Smooth muscle cell (in vitro differentiated cells): ENCODE measurements around the gene HIBCH. TPM values are rescaled to one million over a fixed set of nuclear protein-coding genes. Genes with fewer than 3 reads are reported as not detected.
"Not testable (repeated sequence)": the region's sequence is repeated elsewhere in the genome, so short reads cannot be mapped to it uniquely, and the experiment has no call there.

Experiments used
- DNase-seq: peaks from one replicate; lab custom pipeline; 2025; ENCODE audit not compliant: unreplicated experiment; lab: John Stamatoyannopoulos, UW
- H2AFZ ChIP-seq: fragments of 200-600 bp; sonication (generic); 2 replicates; pipeline ENCODE4 v1.6.0; 2016; ENCODE audit warnings: antibody characterized with exemption, low read depth, mild to moderate bottlenecking
- H3F3A ChIP-seq: fragments of 200-600 bp; sonication (generic); 2 replicates; pipeline ENCODE4 v1.6.0; 2017; ENCODE audit warnings: antibody characterized with exemption, low read depth
- H3K27ac ChIP-seq: fragments of 200-600 bp; sonication (generic); 2 replicates; pipeline ENCODE4 v1.5.1; 2016; ENCODE audit warnings: low read depth, mild to moderate bottlenecking
- H3K27me3 ChIP-seq: fragments of 200-600 bp; sonication (generic); 2 replicates; pipeline ENCODE4 v1.6.1; 2016; ENCODE audit warnings: low read depth, mild to moderate bottlenecking
- H3K36me3 ChIP-seq: fragments of 200-600 bp; sonication (generic); 2 replicates; pipeline ENCODE4 v1.5.1; 2016; ENCODE audit warnings: low read depth
- H3K4me1 ChIP-seq: fragments of 200-600 bp; sonication (generic); 2 replicates; pipeline ENCODE4 v1.5.1; 2016; ENCODE audit warnings: low read depth
- H3K4me2 ChIP-seq: fragments of 200-600 bp; sonication (generic); 2 replicates; pipeline ENCODE4 v1.6.0; 2016; ENCODE audit warnings: mild to moderate bottlenecking
- H3K4me3 ChIP-seq: fragments of 200-600 bp; sonication (generic); 2 replicates; pipeline ENCODE4 v1.5.1; 2016; ENCODE audit warnings: mild to moderate bottlenecking
- H3K79me2 ChIP-seq: fragments of 200-600 bp; sonication (generic); 2 replicates; pipeline ENCODE4 v1.6.0; 2016; ENCODE audit warnings: low read depth, mild to moderate bottlenecking
- H3K9ac ChIP-seq: fragments of 200-600 bp; sonication (generic); 2 replicates; pipeline ENCODE4 v1.6.0; 2016; ENCODE audit warnings: low read depth
- H3K9me3 ChIP-seq: fragments of 200-600 bp; sonication (generic); replicated peaks from 2 replicates; pipeline ENCODE4 v1.5.1; 2016; ENCODE audit warnings: low read depth
- H4K20me1 ChIP-seq: fragments of 200-600 bp; sonication (generic); 2 replicates; pipeline ENCODE4 v1.6.0; 2016; ENCODE audit warnings: low read depth
- WGBS: methylation state at CpG from one replicate; pipeline ENCODE4 v1.1.7; 2016; ENCODE audit warnings: low lambda C conversion rate; 5-methylcytosine and 5-hydroxymethylcytosine counted together
- polyA plus RNA-seq: library from polyadenylated mRNA; unstranded; fragments of >200 nt; fragmentation: Nextera tagmentation; extraction: Ambion mirVana; gene quantifications from 2 replicates; pipeline ENCODE4 v1.2.1, GENCODE V29; 2016
- total RNA-seq: library from RNA; depleted of rRNA; stranded (reverse); fragments of >200 nt; gene quantifications from 2 replicates; pipeline ENCODE4 v1.2.3, GENCODE V29; 2014
- TF ChIP-seq, protein P1 (sequence below): fragments of 200-600 bp; sonication (generic); IDR thresholded peaks from 2 replicates; pipeline ENCODE4 v1.5.1; 2017; ENCODE audit warnings: borderline replicate concordance, mild to moderate bottlenecking, antibody characterized with exemption; ENCODE audit not compliant: insufficient read depth, poor library complexity, severe bottlenecking

Gene HIBCH
- total and polyA plus RNA-seq, 2 experiments from 2014 or later = 16.6 to 18.1 TPM

DNA sequence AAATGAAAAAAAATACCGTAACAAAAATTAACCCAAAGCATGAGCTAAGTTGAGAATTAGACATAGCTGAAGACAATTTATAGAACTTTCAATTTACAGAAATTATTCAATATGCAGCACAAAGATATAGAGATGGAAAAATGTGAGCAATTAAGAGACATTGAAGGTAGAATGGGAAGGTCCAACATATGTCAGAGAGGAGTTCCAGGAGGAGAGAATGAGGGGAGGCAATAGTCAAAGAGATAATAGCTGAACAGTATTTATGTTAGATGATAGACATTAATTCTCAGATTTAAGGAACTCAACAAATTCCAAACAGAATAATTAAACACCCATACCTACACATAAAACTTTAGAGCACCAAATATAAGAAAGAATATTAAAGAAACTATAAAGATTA is 154.1 kb downstream of the HIBCH start:
- H3K4me3 ChIP-seq = no peak overlapping the region
- no peak for DNase-seq
- no peak overlapping the region for H2AFZ ChIP-seq
- no peaks in the 10 kb centered on the region for H3F3A ChIP-seq
- TF ChIP-seq, protein P1, sequence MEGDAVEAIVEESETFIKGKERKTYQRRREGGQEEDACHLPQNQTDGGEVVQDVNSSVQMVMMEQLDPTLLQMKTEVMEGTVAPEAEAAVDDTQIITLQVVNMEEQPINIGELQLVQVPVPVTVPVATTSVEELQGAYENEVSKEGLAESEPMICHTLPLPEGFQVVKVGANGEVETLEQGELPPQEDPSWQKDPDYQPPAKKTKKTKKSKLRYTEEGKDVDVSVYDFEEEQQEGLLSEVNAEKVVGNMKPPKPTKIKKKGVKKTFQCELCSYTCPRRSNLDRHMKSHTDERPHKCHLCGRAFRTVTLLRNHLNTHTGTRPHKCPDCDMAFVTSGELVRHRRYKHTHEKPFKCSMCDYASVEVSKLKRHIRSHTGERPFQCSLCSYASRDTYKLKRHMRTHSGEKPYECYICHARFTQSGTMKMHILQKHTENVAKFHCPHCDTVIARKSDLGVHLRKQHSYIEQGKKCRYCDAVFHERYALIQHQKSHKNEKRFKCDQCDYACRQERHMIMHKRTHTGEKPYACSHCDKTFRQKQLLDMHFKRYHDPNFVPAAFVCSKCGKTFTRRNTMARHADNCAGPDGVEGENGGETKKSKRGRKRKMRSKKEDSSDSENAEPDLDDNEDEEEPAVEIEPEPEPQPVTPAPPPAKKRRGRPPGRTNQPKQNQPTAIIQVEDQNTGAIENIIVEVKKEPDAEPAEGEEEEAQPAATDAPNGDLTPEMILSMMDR = no peak
- WGBS = 90% methylated on average over 1 of the region's 1 CpG
- H3K27me3 ChIP-seq = no peaks in the 10 kb centered on the region
- H3K4me2 ChIP-seq = no peak overlapping the region
- H3K27ac ChIP-seq = no peak overlapping the region
- H3K4me1 ChIP-seq = no peaks in the 10 kb centered on the region
- no peak overlapping the region for H3K9ac ChIP-seq
- no peaks in the 10 kb centered on the region for H3K36me3 ChIP-seq
- H3K9me3 ChIP-seq = no peaks in the 10 kb centered on the region
- H3K79me2 ChIP-seq = no peaks in the 10 kb centered on the region
- no peaks in the 10 kb centered on the region for H4K20me1 ChIP-seq

DNA sequence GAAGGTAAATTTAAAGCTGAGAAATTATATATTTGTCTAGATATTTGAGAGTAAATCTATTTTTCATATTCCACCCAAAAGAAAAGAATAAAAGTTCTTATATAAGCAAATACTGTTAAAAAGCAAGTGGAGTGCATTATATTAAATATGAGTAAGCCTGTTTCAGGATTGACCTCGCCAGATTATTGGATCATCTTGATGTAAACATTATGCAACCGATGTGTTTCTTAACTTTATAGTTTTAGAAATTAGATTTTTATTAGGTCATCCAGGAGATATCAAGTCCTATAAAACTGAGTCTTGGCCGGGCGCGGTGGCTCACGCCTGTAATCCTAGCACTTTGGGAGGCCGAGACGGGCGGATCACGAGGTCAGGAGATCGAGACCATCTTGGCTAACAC is 156.8 kb downstream of the HIBCH start:
- H3K36me3 ChIP-seq = no peaks in the 10 kb centered on the region
- H3F3A ChIP-seq = no peaks in the 10 kb centered on the region
- H3K4me2 ChIP-seq = no peak overlapping the region
- H3K27me3 ChIP-seq = no peaks in the 10 kb centered on the region
- H3K9ac ChIP-seq = no peak overlapping the region
- no peak overlapping the region for H3K27ac ChIP-seq
- no peaks in the 10 kb centered on the region for H3K9me3 ChIP-seq
- WGBS = 99% methylated on average over 11 of the region's 11 CpGs
- H3K4me1 ChIP-seq = peaks cover 6% of the 10 kb centered on the region
- H2AFZ ChIP-seq = no peak overlapping the region
- TF ChIP-seq, protein P1 = no peak
- H3K79me2 ChIP-seq = no peaks in the 10 kb centered on the region
- H3K4me3 ChIP-seq = no peak overlapping the region
- H4K20me1 ChIP-seq = no peaks in the 10 kb centered on the region
- no peak for DNase-seq

DNA sequence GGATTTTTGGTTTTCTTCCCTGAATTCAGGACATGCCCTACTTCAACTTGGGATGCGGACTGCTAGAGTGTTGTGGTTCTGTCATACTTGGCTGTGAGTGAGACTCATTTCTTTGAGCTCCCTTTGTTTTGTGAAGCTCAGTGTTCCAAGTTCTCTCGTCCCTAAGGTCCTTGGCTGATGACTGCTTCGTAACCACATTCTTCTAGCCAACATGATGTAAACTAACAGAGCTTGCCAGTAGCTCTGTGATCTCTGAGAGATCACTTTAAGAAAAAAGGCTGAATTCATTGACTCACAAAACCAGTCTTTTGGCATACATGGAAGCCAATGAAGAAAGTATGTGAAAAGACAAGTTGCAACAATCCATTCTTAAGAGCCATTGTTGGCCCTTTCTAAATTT is 160.2 kb downstream of the HIBCH start:
- Histone ChIP-seq H3K9me3 (no peaks in the 10 kb centered on the region), H3K9ac (no peak overlapping the region), H3K4me2 (no peak overlapping the region), H3K27me3 (no peaks in the 10 kb centered on the region), H3K4me1 (peaks cover 6% of the 10 kb centered on the region), H3K27ac (no peak overlapping the region), H3K79me2 (no peaks in the 10 kb centered on the region), H4K20me1 (no peaks in the 10 kb centered on the region), H3F3A (no peaks in the 10 kb centered on the region), H3K36me3 (no peaks in the 10 kb centered on the region), H3K4me3 (no peak overlapping the region), H2AFZ (no peak overlapping the region)
- DNase-seq = no peak
- 68% methylated on average over 3 of the region's 3 CpGs for WGBS
- TF ChIP-seq, protein P1 = no peak

DNA sequence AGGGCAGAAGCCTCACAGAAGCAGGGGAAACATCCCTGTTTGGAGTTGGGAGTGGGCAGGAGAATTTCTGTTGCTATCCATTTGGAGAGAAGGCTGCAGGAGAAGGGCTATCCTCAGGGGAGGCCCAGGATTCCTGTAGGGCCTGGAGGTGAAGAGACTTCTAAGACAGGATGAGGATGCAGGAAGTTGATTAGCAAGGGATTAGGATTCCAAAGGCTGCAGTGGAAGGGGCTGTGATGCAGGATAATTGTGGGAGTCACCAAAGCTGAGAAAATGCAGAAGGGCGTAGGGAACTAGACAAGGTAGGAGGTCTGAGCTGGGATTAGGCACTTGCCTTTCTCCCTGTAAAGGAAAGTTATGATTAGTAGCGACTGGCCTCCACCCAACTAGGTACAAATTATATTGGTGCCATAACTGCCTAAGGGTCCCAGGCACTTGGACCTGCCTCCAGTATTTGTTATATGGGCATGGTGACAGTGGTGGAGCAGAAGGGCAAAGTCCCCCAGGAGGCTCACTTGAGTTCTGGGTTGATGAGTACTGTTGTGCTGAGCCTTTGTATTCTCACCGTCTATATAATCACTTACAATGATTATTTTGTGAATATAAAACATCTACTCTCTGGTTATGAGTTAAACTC is 160.7 kb downstream of the HIBCH start:
- Histone ChIP-seq H3K4me1 (peaks cover 6% of the 10 kb centered on the region), H3F3A (no peaks in the 10 kb centered on the region), H3K4me3 (no peak overlapping the region), H3K4me2 (no peak overlapping the region), H3K27me3 (no peaks in the 10 kb centered on the region), H3K36me3 (no peaks in the 10 kb centered on the region), H3K9ac (no peak overlapping the region), H3K9me3 (no peaks in the 10 kb centered on the region), H3K79me2 (no peaks in the 10 kb centered on the region), H2AFZ (no peak overlapping the region), H3K27ac (no peak overlapping the region), H4K20me1 (no peaks in the 10 kb centered on the region)
- WGBS = 98% methylated on average over 3 of the region's 3 CpGs
- no peak for DNase-seq
- TF ChIP-seq, protein P1 = no peak

DNA sequence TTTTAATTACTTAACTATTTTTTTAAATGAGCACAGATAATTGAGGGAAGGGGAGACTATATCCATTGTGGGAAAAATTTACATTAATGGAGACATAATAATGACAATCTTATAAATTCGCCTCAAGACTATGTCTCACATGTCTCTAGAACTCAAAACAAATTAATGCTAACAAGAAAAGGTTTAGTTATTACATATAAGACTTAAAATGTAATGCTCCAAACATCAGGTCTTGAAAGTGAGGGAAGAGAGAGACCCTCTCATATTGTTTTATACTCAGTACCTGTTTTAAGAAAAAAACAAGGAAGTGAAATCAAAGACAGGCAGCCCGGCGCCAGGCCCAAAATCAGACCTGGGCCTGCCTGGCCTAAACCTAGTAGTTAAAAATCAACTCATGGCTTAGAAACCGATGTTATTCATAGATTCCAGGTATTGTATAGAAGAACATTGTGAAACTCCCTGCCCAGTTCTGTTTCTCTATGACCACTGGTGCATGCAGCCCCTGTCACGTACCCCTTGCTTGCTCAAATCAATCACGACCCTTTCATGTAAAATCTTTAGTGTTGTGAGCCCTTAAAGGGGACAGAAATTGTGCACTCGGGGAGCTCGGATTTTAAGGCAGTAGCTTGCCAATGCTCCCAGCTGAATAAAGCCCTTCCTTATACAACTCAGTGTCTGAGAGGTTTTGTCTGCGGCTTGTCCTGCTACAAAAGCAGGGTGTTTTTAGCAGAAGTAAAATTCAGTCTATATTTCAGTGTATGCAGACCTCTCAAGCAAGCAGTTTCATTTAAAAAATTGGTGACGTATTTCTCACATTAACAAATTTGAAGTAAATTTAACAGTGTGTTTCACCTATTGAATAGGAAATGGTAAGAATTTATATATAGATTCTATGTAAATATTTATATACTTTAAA is 161.8 kb downstream of the HIBCH start:
- not testable (repeated sequence) for H4K20me1 ChIP-seq, H3K9ac ChIP-seq, H3K79me2 ChIP-seq, H3K27me3 ChIP-seq, H3K36me3 ChIP-seq, DNase-seq, H3K9me3 ChIP-seq, H3F3A ChIP-seq, H3K27ac ChIP-seq, H3K4me3 ChIP-seq, H3K4me2 ChIP-seq, H2AFZ ChIP-seq, H3K4me1 ChIP-seq
- WGBS = 93% methylated on average over 10 of the region's 10 CpGs
